Anterior cingulate cortex (tissue), 58 donors: ENCODE measurements around the gene HOXA6.

ENCODE experiments used
- DNase-seq, 58 donors: peaks; one replicate each; lab custom pipeline; 2025; lab: John Stamatoyannopoulos, UW

Gene HOXA6

GRCh38 chr7:27147199-27148030, at the start of gene HOXA6:
HOXA6 (minus strand) TSS chr7:27147774; CDS start chr7:27147749, 25 bp downstream.
- no peak for DNase-seq

GRCh38 chr7:27196287-27196767, 48.8 kb upstream of the HOXA6 start:
- peak in 51 of 58 donors; percentile 2 to 83 (median 39) for DNase-seq

DNA sequence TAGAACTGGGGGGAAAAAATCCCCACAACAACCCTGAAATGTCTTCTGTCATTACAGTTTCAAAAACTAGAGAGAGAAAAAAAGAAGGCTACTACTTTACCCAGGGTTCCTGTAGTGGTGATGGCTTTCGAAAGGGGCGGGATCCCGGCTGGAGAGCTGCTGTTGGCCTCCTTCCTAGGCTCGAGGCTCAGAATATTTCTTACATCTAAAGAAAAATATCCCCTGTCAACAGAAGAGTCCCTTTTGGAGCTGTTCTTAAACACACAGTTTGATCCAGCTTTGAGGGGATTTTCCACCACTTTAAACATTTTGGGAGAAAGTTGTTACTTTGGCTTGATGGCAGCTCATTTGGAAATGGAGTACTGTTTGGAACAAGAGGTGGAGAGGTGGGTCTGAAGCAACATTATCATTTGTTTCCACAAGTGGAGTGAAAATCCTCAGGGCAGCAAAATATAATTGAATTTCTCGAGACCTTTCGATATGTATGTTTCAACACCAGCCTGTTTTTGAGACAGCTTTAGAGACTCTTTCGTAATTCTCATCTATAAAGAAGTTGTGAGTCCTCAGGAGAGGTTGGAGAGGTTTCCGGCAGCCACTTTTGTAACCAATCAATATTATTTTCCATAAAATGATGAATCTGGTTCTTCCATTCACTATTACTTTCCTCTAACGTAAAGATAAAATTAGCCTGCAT, 47.3 kb upstream of the HOXA6 start:
- no peak for DNase-seq

- no peak for DNase-seq
Measured at GRCh38 chr7:27194002-27194352, 46.4 kb upstream of the HOXA6 start.

DNA sequence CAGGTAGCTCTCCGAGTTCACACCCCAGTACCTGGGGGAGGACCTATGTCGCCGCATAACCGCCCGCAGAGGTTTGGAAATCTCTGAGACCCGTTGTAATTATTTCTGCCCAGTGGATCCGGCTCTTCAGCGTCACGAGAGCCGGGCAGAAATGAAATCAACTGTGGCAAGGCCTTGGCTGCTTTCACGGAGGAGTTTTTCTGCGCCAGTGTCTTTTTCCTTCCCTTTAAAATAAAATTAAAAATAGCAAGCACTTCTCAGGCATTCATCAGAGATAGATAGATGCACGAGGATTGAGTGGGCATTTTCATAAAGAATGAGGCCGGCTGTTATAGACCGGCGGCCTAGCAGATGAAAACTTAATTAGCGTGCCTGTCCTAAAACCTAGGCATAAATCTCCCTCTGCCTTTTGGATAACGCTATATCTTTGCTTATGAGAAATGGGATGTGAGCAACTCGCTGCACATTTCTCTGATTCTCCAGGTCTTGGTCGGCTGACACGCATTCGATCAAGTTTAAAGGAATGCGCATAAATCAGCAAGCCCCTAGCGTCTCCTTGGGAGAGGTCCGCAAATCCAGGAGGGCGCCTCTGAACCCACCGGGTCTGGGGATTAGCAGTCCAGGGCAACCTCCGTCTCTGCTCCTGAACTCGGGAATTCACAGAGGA, 45.9 kb upstream of the HOXA6 start:
- no peak for DNase-seq

GRCh38 chr7:27192546-27193334, 45.2 kb upstream of the HOXA6 start:
- DNase-seq, result no peak

DNA sequence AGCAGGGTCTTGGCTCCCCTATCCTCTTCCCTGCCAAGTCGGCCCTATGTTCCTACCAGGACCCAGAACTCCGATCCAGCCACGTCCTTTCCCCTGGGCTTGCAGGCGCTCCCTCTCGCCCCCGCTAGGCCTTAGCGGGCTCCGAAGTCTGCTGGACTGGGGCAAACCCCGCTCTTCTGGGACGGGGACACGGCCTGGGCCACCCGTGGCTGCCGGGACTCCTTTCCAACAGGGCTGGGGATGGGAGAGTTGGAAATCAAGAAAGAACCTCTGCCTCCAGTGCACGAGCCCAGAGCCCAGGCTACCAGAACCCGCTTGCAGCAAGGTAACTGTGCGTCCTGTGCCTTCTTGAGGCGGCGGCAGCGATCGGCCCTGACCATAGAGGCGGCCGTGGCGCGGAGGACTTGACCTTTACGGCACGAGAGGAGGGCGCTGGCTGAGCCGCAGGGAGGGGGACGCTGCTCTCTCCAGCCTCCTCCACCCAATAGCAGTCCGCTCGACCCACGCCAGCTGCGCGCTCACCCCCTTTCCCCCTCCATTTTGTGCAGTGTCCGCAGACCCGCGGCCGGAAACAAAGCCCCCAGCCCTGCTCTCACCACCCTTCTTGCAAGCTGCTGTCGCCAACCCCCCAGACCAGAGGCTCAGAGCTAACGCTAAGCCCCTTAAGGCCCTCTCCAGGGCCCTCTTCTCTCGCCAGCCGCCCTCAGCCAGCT, 44.4 kb upstream of the HOXA6 start:
- no peak for DNase-seq

DNA sequence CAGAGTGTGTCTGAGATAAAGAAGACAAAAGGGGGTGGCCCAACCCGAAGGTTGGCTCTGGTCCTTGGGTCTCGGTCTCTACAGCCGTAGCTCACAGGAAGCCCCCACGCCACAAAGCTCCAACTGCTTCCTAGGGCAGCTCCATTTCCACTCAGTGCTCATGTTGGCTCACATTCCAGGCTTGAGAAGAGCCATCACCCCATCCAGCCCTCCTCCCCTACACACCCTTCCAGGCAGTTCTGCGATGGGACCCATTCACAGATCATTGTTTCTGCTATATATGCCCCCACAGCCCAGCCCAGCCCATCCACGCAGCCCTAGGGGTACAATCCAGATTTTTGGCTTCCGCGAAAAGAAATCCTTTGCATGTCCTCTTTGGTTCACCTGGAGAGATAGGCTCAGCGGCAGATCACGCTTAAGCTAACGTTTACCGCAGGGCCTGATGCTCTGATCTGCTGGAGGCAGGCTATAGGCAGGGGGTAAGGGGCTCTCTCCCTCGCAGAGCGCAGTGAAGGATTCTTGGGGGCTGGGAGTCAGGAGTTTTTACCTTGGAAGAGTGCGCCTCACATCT, 43.7 kb upstream of the HOXA6 start:
- no peak for DNase-seq

DNA sequence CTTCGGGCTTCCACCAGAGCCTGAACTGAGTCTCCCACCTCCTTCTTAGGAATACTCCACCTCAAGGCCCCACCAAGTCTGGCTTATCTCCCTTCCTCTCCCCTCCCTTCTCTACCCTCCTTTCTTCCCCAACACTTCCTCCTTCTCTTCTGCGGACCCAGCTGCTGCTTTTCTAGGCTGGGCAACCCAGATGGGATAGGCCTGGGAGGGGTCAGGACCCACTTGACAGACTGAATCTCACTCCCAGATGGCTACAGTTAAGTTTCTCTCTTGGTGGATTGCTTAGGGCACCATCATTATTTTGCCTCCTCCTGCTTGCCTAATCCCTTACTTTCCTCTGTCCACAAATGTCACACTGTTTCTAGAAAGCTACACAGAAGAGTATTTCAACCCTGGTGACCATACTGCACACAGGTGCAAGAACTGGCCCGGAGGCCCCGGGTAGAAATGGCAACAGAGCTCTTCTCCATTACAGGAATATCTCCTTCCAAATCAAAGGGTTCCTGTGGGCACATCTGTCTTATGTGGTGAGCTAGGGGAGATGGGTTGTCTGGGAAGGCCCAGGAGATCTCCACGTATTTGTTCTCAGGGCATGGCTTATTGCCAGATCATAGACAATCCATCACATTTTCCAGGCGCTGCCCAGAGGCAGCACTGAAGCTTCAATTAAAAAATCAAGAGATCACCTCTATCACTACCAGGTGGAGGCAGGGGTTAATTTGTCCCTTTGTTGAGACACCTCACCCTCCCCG, 42.6 kb upstream of the HOXA6 start:
- DNase-seq, result no peak

GRCh38 chr7:27189295-27189996, 41.9 kb upstream of the HOXA6 start:
- DNase-seq, result no peak

GRCh38 chr7:27188386-27189294, 41.1 kb upstream of the HOXA6 start:
- no peak for DNase-seq

GRCh38 chr7:27187475-27188385, 40.2 kb upstream of the HOXA6 start:
- no peak for DNase-seq

- DNase-seq, result no peak
Measured at GRCh38 chr7:27186668-27187474, 39.3 kb upstream of the HOXA6 start.

GRCh38 chr7:27185854-27186667, 38.5 kb upstream of the HOXA6 start:
- no peak for DNase-seq
